ENCODE data around the gene LRIG2. TPM values are rescaled to one million over a fixed set of nuclear protein-coding genes. Genes with fewer than 3 reads are reported as not detected.

The LRIG2 gene
- total and polyA plus RNA-seq, 10 donors = 3.4 to 68.7 (median 22.1) TPM

GRCh38 chr1:113126207-113126606 lies 53.2 kb downstream of the LRIG2 start:
- peaks cover 4 to 82% (median 50%) of the 10 kb centered on the region in 6 donors for H3K36me3 ChIP-seq
- no peak for DNase-seq
- WGBS, 5 donors = 92 to 100% (median 98%) methylated on average over 2 of the region's 2 CpGs
- H3K4me3 ChIP-seq = no peak overlapping the region
- intact Hi-C loops (cut with DNase I; ENCODE audit: low total_unique reads) = no loop called here
- H3K27ac ChIP-seq = no peak overlapping the region
- no peaks in the 10 kb centered on the region for H3K27me3 ChIP-seq (replicated peaks in 1 of 7)
- no peaks in the 10 kb centered on the region for H3K4me1 ChIP-seq
- no peaks in the 10 kb centered on the region for H3K9me3 ChIP-seq
- TF ChIP-seq CTCF (IDR thresholded peaks at IDR 0.05 in 8 of 11, conservative IDR thresholded peaks at IDR 0.05 in 3 of 11) = no peak
- no peak for TF ChIP-seq POLR2AphosphoS5 (IDR thresholded peaks at IDR 0.05)
- no peak for TF ChIP-seq POLR2A (IDR thresholded peaks at IDR 0.05)

GRCh38 chr1:113128116-113128515 lies 55.1 kb downstream of the LRIG2 start:
- H3K4me1 ChIP-seq = peaks cover 0 to 7% (median 0%) of the 10 kb centered on the region in 6 donors
- H3K9me3 ChIP-seq = no peaks in the 10 kb centered on the region
- H3K27ac ChIP-seq = peak overlapping the region in 6 of 8 donors; percentile 3 to 51 (median 23)
- intact Hi-C loops (cut with DNase I; ENCODE audit: low total_unique reads) = no loop called here
- 70 to 85% (median 74%) methylated on average over 2 of the region's 2 CpGs for WGBS, 5 donors
- no peak for DNase-seq
- TF ChIP-seq POLR2AphosphoS5 (IDR thresholded peaks at IDR 0.05) (no peak), POLR2A (IDR thresholded peaks at IDR 0.05) (no peak), CTCF (IDR thresholded peaks at IDR 0.05 in 8 of 11, conservative IDR thresholded peaks at IDR 0.05 in 3 of 11) (no peak)
- no peaks in the 10 kb centered on the region for H3K27me3 ChIP-seq (replicated peaks in 1 of 7)
- peaks cover 4 to 63% (median 33%) of the 10 kb centered on the region in 6 donors for H3K36me3 ChIP-seq
- H3K4me3 ChIP-seq = no peak overlapping the region

GRCh38 chr1:113129529-113130185 lies 56.7 kb downstream of the LRIG2 start:
- H3K9me3 ChIP-seq = no peaks in the 10 kb centered on the region
- no peak overlapping the region for H3K27ac ChIP-seq
- TF ChIP-seq CTCF (IDR thresholded peaks at IDR 0.05 in 8 of 11, conservative IDR thresholded peaks at IDR 0.05 in 3 of 11) (no peak), POLR2A (IDR thresholded peaks at IDR 0.05) (no peak), POLR2AphosphoS5 (IDR thresholded peaks at IDR 0.05) (no peak)
- WGBS, 5 donors = 86 to 94% (median 92%) methylated on average over 6 of the region's 6 CpGs
- peaks cover 0 to 48% (median 20%) of the 10 kb centered on the region in 6 donors for H3K36me3 ChIP-seq
- intact Hi-C loops (cut with DNase I; ENCODE audit: low total_unique reads) = no loop called here
- no peaks in the 10 kb centered on the region for H3K27me3 ChIP-seq (replicated peaks in 1 of 7)
- peaks cover 0 to 19% (median 1%) of the 10 kb centered on the region in 6 donors for H3K4me1 ChIP-seq
- H3K4me3 ChIP-seq = no peak overlapping the region
- DNase-seq = no peak

- Histone ChIP-seq H3K4me1 (peaks cover 0 to 19% (median 1%) of the 10 kb centered on the region in 6 donors), H3K27me3 (replicated peaks in 1 of 7) (no peaks in the 10 kb centered on the region), H3K4me3 (no peak overlapping the region), H3K27ac (no peak overlapping the region), H3K36me3 (peaks cover 0 to 14% (median 0%) of the 10 kb centered on the region in 6 donors), H3K9me3 (no peaks in the 10 kb centered on the region)
- TF ChIP-seq CTCF (IDR thresholded peaks at IDR 0.05 in 8 of 11, conservative IDR thresholded peaks at IDR 0.05 in 3 of 11) = no peak
- no peak for TF ChIP-seq POLR2AphosphoS5 (IDR thresholded peaks at IDR 0.05)
- no peak for TF ChIP-seq POLR2A (IDR thresholded peaks at IDR 0.05)
- intact Hi-C loops (cut with DNase I; ENCODE audit: low total_unique reads) = no loop called here
- DNase-seq = no peak
- WGBS, 5 donors = 41 to 63% (median 56%) methylated on average over 4 of the region's 4 CpGs
Measured at GRCh38 chr1:113133038-113133437, 60.0 kb downstream of the LRIG2 start.
